Effector CD4-positive, alpha-beta T cell (primary cell): Measurements from ENCODE around the gene POU6F1.
"Not testable (repeated sequence)": the region's sequence is repeated elsewhere in the genome, so short reads cannot be mapped to it uniquely, and the experiment has no call there.

ENCODE experiments used
- DNase-seq: peaks from one replicate; pipeline ENCODE4 v3.0.0-alpha.2; 2020
- total RNA-seq: gene quantifications from one replicate; lab custom pipeline; 2026; lab: John Stamatoyannopoulos, UW

The POU6F1 gene, protein sequence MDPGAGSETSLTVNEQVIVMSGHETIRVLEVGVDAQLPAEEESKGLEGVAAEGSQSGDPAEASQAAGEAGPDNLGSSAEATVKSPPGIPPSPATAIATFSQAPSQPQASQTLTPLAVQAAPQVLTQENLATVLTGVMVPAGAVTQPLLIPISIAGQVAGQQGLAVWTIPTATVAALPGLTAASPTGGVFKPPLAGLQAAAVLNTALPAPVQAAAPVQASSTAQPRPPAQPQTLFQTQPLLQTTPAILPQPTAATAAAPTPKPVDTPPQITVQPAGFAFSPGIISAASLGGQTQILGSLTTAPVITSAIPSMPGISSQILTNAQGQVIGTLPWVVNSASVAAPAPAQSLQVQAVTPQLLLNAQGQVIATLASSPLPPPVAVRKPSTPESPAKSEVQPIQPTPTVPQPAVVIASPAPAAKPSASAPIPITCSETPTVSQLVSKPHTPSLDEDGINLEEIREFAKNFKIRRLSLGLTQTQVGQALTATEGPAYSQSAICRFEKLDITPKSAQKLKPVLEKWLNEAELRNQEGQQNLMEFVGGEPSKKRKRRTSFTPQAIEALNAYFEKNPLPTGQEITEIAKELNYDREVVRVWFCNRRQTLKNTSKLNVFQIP
- total RNA-seq: 34.9 reads per million, percentile 60 among the genes with 10 or more reads in this experiment

DNA sequence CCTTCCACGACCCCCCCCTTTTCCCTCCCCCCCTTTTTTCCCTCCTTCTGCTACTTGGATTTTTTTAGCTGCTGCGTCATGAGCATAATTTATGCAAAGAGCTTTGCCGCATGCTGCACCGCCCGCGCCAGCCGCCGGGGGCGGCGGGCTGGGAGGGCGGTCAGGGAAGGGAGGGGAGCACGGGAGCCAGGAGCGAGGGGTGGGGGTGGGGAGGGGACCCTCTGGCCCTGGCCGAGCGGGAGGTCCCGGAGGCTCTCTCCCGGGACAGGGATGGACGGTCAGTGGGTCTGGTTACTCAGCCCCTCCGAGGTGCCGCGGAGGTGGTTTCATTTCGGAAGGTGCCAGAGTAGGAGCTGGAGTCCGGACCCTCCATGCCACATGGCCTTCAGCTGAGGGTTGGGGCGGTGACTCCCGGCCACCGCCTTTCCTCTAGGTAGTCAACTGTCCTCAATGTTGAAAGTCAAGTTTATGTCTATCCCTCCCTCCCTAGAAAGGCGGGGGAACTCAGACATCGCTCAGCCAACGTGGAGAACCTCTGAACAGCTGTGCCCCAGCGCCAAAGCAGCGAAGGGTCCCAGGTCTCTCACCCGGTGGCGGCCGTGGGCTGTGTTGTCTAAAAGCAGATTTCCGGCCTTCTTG lies at the start of gene POU6F1:
POU6F1 (minus strand) TSS at position 95 of the 639 bp plus-strand sequence. CDS start 11,226 bp downstream, outside the sequence.
- peak; percentile 59 for DNase-seq

DNA sequence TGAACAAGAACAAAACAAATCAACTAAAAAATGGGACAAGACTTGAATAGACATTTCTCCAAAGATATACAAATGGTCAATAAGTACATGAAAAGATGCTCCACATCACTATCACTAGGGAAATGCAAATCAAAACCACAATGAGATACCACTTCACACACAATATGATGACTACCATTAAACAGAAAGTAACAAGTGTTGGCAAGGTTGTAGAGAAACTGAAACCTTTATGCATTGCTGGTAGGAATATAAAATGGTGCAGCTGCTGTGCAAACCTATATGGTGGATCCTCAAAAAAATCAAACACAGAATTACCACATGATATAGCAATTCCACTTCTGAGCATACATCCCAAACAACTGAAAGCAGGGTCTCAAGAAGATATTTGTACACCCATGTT lies 47.2 kb upstream of the POU6F1 start:
- DNase-seq: no peak

DNA sequence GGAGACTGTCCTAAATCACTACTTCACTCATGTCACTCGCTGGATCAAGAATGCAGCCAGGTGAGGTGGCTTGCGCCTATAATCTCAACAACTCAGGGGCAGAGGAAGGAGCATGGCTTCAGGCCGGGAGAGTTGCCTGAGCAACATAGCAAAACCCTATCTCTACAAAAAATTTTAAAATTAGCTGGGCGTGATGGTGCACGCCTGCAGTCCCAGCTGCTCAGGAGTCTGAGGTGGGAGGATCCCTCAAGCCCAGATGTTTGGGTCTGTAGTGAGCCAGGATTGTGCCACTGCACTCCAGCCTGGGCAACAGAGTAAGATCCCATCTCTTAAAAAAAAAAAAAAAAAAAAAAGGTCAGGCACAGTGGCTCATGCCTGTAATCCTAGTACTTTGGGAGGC lies 46.4 kb upstream of the POU6F1 start:
- DNase-seq: no peak

DNA sequence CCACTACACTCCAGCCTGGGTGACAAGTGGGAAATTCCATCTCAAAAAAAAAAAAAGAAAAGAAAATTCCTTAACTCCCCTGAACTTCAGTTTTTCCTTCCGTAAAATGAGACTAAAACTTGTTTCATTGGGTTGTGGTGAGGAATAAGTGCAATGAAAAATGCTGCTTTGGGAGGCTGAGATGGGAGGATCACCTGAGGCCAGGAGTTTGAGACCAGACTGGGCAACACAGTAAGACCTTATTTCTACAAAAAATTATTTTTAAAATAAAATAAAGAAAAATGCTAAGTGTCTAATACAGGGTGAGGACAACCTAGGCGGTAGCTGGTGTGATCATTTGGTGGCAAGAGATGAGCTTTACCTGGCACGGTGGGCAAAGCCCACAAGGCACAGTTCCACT lies 45.5 kb upstream of the POU6F1 start:
- no peak for DNase-seq

DNA sequence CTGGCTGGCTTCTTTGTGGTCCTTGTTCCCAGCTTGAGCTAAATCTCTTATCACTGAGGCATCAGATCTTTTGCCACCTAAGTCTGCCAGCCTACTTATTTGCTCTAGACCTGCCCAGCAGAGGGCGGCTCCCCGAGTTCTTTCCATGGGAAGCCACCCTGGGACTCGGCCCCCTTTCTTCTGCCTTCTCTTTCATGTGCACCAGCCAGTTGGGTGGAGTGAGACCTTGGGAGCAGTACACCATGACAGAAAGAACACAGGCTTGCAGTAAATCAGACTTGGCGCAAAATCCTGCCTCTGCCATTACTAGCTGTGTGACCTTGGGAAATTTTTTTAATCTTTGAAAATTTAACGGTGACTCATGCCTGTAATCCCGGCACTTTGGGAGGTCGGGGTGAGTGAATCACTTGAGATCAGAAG lies 44.9 kb upstream of the POU6F1 start:
- DNase-seq: no peak

DNA sequence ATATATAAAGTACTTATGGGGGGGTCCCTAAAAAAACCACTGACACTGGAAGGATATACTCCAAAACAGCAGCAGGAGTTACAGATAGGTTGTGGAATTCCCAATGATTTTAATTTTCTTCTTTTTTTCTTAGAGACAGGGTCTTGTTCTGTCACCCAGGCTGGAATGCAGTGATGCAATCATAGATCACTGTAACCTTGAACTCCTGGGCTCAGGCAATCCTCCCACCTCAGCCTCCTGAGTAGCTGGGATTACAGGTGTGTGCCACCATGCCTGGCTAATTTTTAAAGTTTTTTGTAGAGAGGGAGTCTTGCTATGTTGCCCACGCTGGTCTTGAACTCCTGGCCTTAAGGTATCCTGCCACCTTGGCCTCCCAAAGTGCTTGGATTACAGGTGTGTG lies 41.7 kb upstream of the POU6F1 start:
- DNase-seq: not testable (repeated sequence)

DNA sequence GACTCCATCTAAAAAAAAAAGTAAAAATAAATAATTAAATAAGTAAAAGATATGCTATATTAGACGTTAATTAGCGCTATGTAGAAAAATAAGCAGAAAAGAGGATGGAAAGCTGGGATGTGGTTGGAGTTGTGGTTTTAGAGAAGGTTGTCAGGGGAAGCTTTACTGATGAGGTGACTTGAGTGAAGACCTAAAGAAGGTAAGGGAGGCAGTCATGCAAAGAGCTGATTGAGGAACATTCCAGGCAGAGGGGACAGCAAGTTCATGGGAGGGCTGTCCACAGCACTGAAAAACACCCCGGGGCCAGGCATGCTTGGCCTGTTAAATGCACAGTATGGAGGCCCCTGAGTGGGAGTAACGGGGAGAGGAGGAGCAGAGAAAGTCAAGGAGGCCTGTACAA lies 36.7 kb upstream of the POU6F1 start:
- no peak for DNase-seq

DNA sequence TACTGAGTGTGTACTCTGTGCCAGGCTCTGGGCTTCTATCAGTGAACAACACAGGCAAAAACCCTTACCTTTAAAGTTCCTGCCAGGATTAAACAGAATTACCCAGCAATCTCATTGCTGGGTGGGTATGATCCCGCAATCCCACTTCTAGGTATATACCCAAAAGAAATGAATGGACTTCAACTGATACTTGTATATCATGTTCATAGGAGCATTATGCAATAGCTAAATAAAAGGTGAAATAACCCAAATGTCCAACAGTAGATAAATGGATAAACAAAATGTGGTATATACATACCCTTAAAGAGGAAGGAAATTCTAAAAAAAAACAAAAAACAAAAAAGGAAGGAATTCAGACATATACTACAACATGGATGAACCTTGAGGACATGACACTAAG lies 35.4 kb upstream of the POU6F1 start:
- DNase-seq: no peak

DNA sequence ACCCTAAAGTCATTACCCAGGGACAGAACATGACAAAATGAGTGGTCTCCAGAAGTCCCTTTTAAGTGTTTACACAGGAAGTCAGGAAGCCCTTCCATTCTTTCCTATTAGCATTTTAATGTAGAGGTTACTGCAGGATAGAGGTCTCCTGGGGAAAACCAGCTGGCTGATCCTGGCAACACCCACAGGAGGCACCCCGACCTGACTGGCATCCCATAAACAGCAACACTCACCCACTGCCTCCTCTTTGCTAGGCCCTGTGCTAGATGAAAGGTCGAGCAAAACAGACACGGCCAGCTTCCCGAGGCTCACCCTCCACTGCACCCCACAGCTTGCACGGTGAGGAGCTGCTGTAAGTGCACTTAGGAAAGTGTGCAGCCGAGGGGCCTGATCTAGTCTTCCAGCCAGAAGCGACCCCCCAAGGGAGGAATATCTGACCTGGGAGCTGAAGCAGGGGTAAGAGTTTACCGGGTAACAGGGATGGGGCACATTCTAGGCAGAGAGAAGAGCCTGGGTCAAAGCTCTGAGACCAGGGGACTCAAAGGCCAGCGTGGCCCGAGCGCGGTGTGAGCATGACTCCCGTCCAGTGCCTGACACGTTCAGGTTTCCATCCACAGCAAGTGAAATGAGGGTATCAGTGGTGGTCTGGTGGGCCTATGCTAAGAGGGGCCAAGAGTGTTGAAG lies 29.8 kb upstream of the POU6F1 start:
- no peak for DNase-seq

DNA sequence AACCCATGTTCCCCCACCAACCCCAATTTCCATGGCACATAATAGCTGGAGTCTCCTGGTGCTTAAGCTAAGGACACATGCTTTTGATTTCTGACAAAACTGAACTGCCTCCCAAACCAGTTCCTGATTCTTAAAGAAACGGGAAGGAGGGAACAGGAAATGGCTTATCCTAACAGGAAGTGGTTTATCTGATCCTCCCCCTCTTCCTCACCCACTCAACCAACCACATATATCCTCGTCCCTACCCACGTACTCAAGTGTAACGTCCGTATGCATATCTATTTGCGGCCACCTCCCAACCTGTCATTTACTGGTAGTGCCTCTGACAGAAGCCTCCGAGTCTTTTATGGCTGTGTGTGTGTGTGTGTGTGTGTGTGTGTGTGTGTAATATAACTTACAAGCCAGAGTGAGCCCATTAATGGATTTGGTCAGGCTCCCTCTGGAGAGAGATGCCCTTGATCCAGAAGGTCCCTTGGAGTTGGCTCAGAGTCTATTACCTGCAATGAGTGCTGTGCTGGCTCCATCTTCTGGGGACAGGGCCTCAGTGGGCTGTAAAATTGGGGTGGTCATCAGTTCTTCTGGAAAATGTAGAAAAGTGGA lies 28.5 kb upstream of the POU6F1 start:
- no peak for DNase-seq

DNA sequence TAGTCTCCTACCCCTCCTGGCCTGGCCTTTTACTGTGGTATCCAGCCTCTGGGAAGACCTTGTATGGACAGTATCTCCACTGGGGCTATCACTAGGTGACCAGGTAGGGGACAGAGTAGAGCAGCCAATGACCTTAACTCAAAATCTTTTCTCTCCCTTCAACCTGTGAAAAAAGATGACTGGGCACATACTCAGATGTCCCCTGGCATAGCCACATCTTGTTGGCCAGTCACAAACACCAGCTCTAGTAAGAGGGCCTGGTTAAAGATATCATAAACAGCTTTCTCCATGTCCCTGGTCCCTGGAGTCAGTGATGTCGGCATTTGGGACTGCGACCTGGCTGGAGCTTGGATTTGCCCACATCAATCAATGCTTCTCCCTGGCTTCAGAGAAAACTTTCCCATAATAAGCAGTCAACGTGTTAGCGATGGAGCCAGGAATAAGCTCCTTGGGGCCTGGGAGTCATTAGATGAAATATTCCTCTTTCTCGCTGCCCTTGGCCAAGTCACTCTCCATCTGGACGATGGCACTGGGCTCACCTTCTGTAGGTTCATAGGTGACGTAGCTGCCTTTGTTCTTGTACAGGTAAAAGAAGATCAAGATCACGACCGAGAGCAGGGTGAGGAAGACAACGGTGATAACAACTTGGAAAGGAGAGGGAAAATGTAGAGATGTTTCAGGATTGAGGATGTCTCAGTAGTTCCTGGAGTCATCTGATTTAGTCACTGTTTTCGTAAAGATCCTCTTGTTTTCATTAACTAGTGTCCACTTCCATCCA lies 27.8 kb upstream of the POU6F1 start:
- no peak for DNase-seq

DNA sequence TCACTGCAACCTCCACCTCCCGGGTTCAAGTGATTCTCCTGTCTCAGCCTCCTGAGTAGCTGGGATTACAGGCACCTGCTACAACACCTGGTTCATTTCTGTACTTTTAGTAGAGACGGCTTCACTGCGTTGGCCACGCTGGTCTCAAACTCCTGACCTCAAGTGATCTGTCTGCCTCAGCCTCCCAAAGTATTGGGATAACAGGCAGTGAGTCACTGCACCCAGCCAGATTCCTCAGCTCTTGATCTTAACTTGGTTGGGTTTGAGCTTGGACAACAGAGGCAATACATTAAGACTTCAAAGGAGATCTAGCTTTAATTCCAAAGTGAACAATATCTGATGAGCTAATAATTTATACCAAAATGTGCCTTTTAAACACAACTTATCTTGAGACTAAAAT lies 26.4 kb upstream of the POU6F1 start:
- no peak for DNase-seq

DNA sequence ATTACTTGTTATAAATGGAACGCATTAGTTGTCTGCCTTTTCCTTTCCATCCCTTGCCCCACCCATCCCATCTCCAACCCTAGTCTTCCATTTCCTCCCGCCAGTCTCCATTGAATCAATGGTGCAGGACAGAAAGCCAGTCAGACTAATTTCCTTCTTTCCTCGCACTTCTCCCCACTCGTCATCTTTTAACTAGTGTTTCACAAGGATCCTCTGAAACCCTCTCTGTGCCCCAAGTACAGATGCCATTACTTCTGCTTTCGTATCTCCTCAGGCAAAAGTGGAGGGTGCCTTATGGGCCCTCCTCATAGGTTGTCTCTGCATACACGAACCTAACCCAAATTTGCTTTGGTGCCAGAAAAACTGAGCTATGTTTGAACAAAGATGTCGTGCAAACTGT lies 25.0 kb upstream of the POU6F1 start:
- DNase-seq: no peak

DNA sequence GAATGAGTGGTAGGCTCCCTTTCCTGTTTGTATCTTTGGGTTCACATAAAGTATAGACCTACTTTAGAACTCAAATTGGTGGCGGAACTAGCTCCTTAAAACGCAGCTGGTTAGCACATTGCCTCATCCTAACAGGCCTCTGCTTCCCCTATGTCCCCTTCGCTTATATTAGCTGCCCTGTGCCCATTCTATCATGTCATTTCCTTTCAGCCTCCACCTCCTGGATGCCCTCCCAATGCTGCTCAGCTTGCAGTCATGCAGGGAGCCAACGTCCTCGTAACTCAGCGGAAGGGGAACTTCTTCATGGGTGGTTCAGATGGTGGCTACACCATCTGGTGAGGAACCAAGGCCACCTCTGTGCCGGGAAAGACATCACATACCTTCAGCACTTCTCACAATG lies 24.3 kb upstream of the POU6F1 start:
- no peak for DNase-seq

DNA sequence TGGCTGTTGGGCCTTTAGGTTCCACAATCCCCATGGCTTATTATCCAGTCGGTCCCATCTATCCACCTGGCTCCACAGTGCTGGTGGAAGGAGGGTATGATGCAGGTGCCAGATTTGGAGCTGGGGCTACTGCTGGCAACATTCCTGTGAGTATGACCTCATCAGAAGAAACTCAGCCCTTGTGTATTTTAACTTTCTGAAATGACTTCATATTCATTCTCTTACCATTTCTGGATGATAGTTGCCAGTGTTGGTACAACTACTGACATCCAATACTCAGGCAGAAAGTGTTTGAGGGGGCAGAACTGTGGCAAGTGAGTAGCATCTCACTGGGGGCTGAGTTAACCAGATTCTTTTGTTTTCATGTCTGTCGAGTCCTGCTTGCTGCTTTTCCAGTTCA lies 23.1 kb upstream of the POU6F1 start:
- no peak for DNase-seq

DNA sequence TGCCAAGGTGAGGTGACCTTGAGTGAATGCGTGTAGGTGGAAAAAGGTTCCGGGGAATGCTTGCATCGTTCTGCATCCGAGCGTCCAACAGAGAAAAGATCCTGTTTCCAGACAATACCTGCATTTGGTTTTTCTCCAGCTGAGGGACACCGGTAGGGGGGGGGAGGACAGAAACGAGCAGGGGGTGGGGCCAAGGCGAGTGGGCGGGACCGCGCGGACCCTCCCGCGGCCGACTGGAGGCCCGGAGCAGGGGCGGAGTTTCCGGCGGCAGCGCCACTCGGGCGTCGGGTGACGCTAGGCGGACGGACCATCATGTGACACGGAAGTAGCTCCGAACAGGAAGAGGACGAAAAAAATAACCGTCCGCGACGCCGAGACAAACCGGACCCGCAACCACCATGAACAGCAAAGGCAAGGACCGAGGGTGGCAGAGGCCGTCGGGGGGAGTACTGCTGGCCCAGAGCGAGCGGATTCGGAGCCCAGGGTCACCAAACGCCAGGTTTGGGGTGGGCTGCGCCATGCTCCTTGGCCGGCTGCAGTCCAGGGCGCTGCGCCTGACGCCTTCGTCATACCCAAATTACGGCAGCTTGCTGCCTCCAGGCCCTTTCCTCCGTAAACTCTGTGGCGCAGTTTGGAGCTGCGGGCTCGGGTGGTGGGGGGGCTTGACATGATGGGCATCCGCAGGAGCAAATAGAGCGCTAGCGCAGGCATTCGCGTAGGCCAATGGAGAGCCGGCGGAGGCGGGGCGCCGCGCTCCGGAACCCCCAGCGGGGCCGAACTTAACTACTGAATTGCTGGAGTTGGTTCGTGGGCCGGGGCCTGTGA lies 20.9 kb upstream of the POU6F1 start, which contains the start of gene DAZAP2:
DAZAP2 (plus strand) TSS at position 317 of the 825 bp plus-strand sequence; CDS start at position 399, 82 bp downstream.
- DNase-seq: peak; percentile 92

DNA sequence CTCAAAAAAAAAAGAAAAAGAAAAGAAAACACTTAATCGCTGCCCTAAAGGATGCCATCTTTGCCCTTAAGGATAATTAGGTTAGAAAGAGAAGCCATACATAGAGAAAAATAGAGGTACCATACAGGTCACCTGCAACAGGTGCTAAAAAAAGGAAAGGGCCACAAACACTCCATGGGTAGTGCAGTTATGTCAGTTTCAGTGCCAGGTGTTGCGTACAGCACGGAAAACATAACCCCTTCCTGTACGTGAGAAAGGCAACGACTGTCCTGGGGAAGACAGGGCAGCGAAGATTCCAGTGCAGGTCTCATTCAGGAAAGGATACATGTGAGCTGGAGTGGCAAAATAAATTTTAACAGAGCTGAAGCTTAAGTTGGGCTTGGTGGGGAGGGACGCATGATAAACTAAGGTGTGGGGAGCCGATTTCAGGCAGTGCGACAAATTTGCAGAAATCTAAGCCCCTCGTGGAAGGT lies 20.2 kb upstream of the POU6F1 start:
- no peak for DNase-seq

DNA sequence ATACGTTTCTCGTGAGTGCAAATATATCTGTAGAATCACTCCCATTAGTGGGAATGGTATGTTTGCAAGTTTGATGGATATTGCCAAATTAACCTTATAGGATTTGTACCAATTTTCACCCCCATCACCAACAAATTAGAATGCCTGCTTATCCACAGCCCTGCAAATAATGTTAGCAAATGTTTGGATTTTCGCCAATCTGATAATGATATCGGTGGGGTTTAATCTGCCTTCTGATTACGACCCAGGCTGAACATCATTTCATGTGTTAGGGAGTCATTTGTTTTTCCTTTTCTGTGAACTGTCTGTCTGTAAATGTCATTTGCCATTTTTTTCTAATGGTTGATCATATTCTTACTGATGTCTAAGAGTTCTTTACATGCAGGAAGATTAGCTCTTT lies 16.7 kb upstream of the POU6F1 start:
- DNase-seq: no peak

DNA sequence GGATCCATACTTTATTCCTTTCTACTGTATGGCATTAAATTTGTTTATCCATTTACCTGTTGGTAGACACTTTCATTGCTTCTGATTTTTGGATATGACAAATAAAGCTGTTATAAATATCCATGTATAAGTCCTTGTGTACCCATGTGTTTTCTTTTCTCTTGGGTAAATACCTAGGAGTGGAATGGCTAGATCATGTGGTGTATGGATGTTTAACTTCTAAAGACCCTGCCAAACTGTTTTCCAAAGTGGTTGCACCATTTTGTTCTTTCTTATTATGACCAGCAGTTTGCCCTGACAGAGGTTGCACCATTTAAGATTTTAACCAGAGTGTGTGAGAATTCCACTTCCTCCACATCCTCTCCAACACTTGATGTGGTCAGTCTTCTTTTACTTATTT lies 14.8 kb upstream of the POU6F1 start:
- DNase-seq: no peak

DNA sequence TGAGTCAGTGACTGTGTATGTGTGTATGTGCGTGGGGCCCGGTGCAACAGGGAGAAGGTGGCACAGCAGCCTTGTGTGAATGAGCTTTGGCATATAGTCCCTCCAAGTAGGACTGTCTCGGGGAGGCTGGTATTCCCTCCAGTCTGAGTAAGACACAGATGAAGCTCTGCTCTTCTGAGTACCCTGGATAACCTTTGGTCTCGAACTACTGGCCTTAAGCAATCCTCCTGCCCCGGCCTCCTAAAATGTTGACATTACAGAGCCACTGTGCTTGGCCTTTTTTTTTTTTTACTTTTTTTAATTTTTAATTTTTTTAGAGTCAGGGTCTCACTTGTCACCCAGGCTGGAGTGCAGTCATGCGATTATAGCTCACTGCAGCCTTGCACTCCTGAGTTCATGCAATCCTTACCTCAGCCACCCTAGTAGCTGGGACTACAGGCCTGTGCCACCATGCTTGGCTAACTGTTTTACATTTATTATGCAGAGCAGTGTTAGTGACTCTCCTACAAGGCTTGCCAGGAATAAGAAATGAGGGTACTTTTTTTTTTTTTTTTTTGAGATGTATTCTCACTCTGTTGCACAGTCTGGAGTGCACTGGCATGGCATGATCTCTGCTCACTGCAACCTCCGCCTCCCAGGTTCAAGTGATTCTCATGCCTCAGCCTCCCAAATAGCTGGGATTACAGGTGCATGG lies 11.4 kb upstream of the POU6F1 start:
- DNase-seq: no peak
